AG04449 (cell line): ENCODE results near the gene PITX1.

Experiments
- CTCF ChIA-PET: fragments of 350-600 bp; formaldehyde crosslinking; extraction: SDS; loops from one replicate; lab custom pipeline; 2021; ENCODE audit warnings: antibody characterized with exemption; lab: Yijun Ruan, JAX
- POLR2A ChIA-PET: fragments of 400-600, 350-600 bp; formaldehyde crosslinking; extraction: SDS; loops from one replicate; lab custom pipeline; 2020; ENCODE audit warnings: antibody characterized with exemption, inconsistent platforms; lab: Yijun Ruan, JAX
- DNase-seq: peaks from one replicate; pipeline ENCODE4 v3.0.0-alpha.2; 2010; ENCODE audit warnings: low read depth, low spot score
- H3K4me3 ChIP-seq: 2 replicates; pipeline ENCODE4 v1.5.1; 2011; ENCODE audit warnings: low read depth, mild to moderate bottlenecking, control low read depth, low read length
- CTCF ChIP-seq: IDR thresholded peaks from one replicate; pipeline ENCODE4 v1.5.1; 2011; ENCODE audit warnings: mild to moderate bottlenecking, moderate library complexity, low read length, control low read depth, inconsistent platforms; ENCODE audit not compliant: insufficient read depth; ENCODE audit errors: missing control alignments

The PITX1 gene

GRCh38 chr5:135027266-135027696 lies 6.7 kb downstream of the PITX1 start:
- no peak for DNase-seq
- H3K4me3 ChIP-seq: no peak overlapping the region
- POLR2A ChIA-PET: no interaction called here
- CTCF ChIA-PET: interaction anchor here (0.8 kb wide), 1 partner anchor 17 kb away, joined by 3 read pairs; no protein-coding TSS in a partner anchor
- no peak for TF ChIP-seq CTCF

- POLR2A ChIA-PET: interaction anchor here (0.6 kb wide), 1 partner anchor 184 kb away, joined by 3 read pairs; no protein-coding TSS in a partner anchor
- CTCF ChIA-PET: no interaction called here
- no peak for DNase-seq
Measured at GRCh38 chr5:135026645-135027265, 7.3 kb downstream of the PITX1 start.

GRCh38 chr5:135025730-135026644 lies 8.0 kb downstream of the PITX1 start:
- H3K4me3 ChIP-seq: no peak overlapping the region
- ChIA-PET CTCF (no interaction called here), POLR2A (interaction anchor here (0.6 kb wide), 1 partner anchor 183 kb away, joined by 3 read pairs; no protein-coding TSS in a partner anchor)
- no peak for TF ChIP-seq CTCF
- DNase-seq: no peak

More at GRCh38 chr5:135026645-135027265, 7.3 kb downstream of the PITX1 start:
- TF ChIP-seq CTCF: no peak
- no peak overlapping the region for H3K4me3 ChIP-seq

GRCh38 chr5:135024956-135025729 lies 8.9 kb downstream of the PITX1 start:
- no peak overlapping the region for H3K4me3 ChIP-seq
- CTCF ChIA-PET: interaction anchor here (1.1 kb wide), 1 partner anchor 9 kb away, joined by 3 read pairs; no protein-coding TSS in a partner anchor
- POLR2A ChIA-PET: no interaction called here
- no peak for TF ChIP-seq CTCF
- no peak for DNase-seq

- no peak for DNase-seq
- POLR2A ChIA-PET: no interaction called here
- no peak overlapping the region for H3K4me3 ChIP-seq
- CTCF ChIA-PET: interaction anchor here (2.1 kb wide), 1 partner anchor 10 kb away, joined by 7 read pairs; no protein-coding TSS in a partner anchor
- TF ChIP-seq CTCF: no peak
Measured at GRCh38 chr5:135020111-135020895, 13.7 kb downstream of the PITX1 start.
